ENCODE results near the gene IL24. TPM values are rescaled to one million over a fixed set of nuclear protein-coding genes. Genes with fewer than 3 reads are reported as not detected.

Gene IL24
- polyA plus RNA-seq, 6 donors from 2014 or later = 44.1 to 94.5 (median 57.5) TPM

DNA sequence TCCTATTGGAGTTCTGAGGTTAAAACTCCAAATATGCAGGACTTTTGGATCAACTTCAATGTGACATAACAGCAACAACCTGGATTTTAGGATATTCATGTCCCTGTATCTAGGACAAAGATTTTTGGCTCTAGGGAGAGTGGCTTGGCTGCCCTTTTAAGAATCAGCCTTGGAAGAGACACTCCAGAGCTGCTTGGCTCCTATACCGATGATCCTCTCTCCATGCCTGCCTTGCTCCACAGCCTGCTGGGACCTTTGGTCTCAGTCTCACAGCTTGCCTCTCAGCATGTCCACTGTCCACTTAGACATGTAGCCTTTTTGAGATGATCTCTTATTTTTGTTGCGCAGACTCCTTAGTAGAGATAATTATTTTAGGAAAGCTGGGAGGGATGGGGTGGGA is 29.0 kb downstream of the IL24 start:
- Mint-ChIP-seq H3K27ac (peak overlapping the region in 2 of 6 donors; percentile 57 to 98), H3K27me3 (no peaks in the 10 kb centered on the region), H3K4me3 (peak overlapping the region in 1 of 8 donors; percentile 39), H3K9me3 (no peaks in the 10 kb centered on the region), H3K4me1 (peaks cover 31 to 42% (median 31%) of the 10 kb centered on the region in 3 donors), H3K36me3 (no peaks in the 10 kb centered on the region)
- DNase-seq = no peak
- ATAC-seq (ENCODE audit: low read depth in 2 of 2) = no peak

DNA sequence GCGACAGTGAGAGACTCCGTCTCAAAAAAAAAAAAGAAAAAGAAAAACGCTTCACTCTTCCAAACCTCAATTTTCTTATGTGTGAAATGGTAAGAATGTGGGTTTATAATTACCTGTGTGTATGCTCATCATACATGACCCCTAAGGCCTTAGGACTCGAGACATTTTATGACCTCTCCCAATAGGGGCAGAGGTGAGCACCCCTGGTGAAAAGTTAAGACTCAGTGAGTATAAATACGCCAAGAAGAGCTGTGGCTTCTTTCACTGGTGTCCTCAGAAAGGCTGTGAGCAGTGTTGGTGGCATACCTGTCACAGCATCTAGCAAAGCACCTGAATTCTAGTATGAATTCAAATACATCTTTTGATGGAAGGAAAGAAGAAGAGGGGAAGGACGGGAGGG is 32.3 kb downstream of the IL24 start:
- DNase-seq = no peak
- Mint-ChIP-seq H3K4me1 (peaks cover 54 to 67% (median 54%) of the 10 kb centered on the region in 3 donors), H3K27ac (peak overlapping the region; percentile 97 to 100 (median 99))

DNA sequence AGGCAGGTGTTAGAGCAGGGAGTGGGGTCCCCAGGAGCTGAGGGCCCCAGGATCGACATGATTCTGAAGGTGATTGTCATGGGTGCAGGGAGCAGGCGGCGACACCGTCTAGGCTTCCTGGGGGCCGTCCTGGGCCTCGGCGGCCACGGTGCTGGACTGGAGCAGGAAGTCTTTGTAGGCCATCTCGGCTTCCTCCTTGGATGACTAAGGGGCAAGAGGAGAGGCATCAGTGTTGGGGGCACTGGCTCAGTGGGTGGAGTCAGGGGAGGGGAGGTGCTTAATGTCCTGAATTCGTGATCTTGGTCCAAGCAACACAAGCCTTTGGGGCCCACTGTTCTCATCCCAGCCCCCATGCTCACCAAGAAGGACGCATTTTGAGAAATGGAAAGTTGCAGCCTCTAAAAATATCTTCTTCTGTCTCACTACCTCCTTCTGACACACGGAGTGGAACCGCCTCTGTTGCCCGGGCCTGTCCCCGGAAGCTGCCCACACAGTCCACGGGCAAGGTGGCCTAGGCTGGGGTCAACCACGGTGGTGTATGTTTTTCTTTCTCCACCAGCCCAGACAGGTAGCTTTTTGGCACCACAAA is 33.1 kb downstream of the IL24 start:
- Mint-ChIP-seq H3K36me3 (no peaks in the 10 kb centered on the region), H3K27me3 (no peaks in the 10 kb centered on the region), H3K4me1 (peaks cover 58 to 67% (median 59%) of the 10 kb centered on the region in 3 donors), H3K27ac (peak overlapping the region; percentile 97 to 100 (median 99)), H3K4me3 (peak overlapping the region; percentile 61 to 93 (median 82)), H3K9me3 (no peaks in the 10 kb centered on the region)
- ATAC-seq (ENCODE audit: low read depth in 2 of 2) (peak; percentile 75 to 79), DNase-seq (peak; percentile 79)

More for the DNA sequence above, 32.3 kb downstream of the IL24 start:
- Mint-ChIP-seq H3K36me3 (no peaks in the 10 kb centered on the region), H3K9me3 (no peaks in the 10 kb centered on the region), H3K27me3 (no peaks in the 10 kb centered on the region), H3K4me3 (peak overlapping the region; percentile 61 to 93 (median 82))
- peak in 1 of 2 donors; percentile 8 for ATAC-seq (ENCODE audit: low read depth in 2 of 2)

DNA sequence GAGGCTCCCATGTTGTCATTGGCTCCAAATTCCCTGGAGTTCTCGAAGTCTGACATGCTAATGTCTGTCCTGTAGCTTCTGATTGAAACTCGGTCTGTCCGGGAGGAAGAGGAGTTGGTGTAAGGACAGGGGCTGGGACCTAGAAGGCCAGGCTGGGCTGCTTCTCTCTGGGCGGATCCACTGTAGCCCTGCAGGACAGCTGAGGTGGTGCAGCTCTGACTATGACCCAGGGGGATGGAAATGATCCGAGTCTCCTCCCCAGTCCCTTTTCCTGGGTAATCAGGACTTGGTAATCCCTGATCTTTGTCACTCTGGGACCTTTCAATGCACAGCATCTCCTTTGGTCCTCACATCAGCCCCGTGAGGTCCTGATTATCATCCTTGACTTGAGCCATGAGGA is 34.5 kb downstream of the IL24 start:
- H3K4me1 Mint-ChIP-seq = peaks cover 58 to 67% (median 62%) of the 10 kb centered on the region in 3 donors
- peak overlapping the region in 7 of 8 donors; percentile 15 to 93 (median 78) for H3K4me3 Mint-ChIP-seq
- peak overlapping the region; percentile 97 to 100 (median 99) for H3K27ac Mint-ChIP-seq
- H3K36me3 Mint-ChIP-seq = no peaks in the 10 kb centered on the region
- DNase-seq (no peak), ATAC-seq (ENCODE audit: low read depth in 2 of 2) (no peak)
- H3K27me3 Mint-ChIP-seq = no peaks in the 10 kb centered on the region
- H3K9me3 Mint-ChIP-seq = no peaks in the 10 kb centered on the region

DNA sequence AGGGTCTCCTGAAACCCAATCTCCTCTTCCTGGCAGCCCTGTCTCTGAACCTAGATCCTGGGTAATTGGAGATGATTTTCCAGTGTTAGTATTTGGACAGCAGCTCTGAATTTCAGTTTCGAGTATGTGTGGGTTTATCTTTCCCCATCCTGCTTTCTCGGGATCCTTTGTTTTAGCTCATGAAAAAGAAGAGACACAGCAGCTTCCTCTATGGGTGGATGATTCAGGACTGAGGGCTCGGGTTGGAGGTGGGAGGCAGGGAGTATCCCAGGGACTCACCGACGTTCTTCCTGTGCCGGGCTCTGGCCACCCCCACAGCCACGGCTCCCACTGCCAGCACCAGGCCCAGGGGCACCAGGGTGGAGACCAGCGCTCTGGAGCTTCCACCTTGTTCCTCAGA is 34.9 kb downstream of the IL24 start:
- Mint-ChIP-seq H3K27me3 (no peaks in the 10 kb centered on the region), H3K27ac (peak overlapping the region; percentile 97 to 100 (median 99)), H3K4me3 (peak overlapping the region in 6 of 8 donors; percentile 33 to 93 (median 80)), H3K4me1 (peaks cover 57 to 67% (median 62%) of the 10 kb centered on the region in 3 donors), H3K36me3 (no peaks in the 10 kb centered on the region), H3K9me3 (no peaks in the 10 kb centered on the region)
- ATAC-seq (ENCODE audit: low read depth in 2 of 2) (no peak), DNase-seq (no peak)

DNA sequence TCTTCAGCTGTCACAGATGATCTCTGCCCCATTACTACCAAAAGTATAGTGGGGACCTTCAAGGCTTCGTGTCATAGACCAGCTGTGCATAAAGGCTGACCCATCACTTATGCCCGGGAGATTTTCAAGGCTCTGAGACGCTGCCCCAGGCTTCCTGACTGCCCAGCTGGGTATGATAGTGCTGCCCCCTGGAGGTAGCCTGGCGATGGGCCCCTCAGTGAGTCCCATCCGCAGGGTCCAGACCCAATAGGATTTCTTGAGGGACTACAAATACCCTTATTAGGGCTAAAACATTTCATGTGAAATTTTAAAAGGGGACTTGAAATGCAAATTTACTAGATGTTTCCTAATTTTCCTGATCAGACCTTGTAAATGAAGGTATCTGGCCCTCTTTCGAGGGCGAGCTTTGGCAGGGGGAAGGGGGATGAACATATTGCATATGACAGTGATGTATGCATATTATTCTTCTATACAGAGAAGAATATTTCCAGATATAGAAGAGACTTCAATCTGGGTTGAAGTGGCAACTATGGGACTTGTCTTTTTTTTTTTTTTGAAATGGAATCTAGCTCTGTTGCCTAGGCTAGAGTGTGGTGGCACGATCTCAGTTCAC is 36.2 kb downstream of the IL24 start:
- Mint-ChIP-seq H3K27ac (peak overlapping the region in 5 of 6 donors; percentile 62 to 99 (median 98)), H3K36me3 (no peaks in the 10 kb centered on the region), H3K27me3 (no peaks in the 10 kb centered on the region), H3K9me3 (no peaks in the 10 kb centered on the region), H3K4me1 (peaks cover 47 to 54% (median 52%) of the 10 kb centered on the region in 3 donors), H3K4me3 (peak overlapping the region in 6 of 8 donors; percentile 41 to 84 (median 70))
- peak; percentile 49 to 50 for ATAC-seq (ENCODE audit: low read depth in 2 of 2)
- DNase-seq = peak; percentile 69

DNA sequence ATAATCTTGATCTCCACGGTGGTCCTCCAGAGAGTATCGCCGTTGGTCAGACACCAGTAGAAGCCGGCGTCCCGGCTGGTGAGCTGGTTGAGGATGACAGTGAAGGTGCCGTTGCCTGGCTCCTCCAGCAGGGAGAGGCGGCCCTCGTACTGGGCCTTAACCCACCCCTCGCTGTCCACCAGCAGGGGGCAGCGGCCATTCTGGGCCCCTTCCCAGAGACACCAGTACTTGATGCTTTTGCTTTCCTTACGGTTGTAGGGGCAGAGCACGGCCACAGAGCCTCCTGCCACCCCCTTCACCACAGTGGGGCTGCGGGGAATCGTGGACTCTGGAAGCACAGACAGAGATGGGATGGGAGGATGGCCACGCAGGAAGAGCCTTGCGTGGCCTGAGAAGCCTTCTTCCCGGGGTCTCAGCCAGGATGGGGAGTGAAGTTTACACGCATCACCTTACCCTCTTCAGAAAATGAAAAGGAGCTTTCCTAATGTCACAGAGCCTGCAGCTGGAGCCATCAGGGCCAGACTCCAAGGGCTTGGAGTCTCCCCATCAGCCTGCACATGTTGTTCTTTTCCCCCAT is 38.3 kb downstream of the IL24 start:
- no peaks in the 10 kb centered on the region for H3K27me3 Mint-ChIP-seq
- peak overlapping the region in 2 of 6 donors; percentile 60 to 67 for H3K27ac Mint-ChIP-seq
- peak overlapping the region in 1 of 8 donors; percentile 75 for H3K4me3 Mint-ChIP-seq
- H3K36me3 Mint-ChIP-seq = no peaks in the 10 kb centered on the region
- peak; percentile 52 for DNase-seq
- H3K9me3 Mint-ChIP-seq = no peaks in the 10 kb centered on the region
- peaks cover 33 to 38% (median 33%) of the 10 kb centered on the region in 3 donors for H3K4me1 Mint-ChIP-seq
- ATAC-seq (ENCODE audit: low read depth in 2 of 2) = peak; percentile 38 to 42

DNA sequence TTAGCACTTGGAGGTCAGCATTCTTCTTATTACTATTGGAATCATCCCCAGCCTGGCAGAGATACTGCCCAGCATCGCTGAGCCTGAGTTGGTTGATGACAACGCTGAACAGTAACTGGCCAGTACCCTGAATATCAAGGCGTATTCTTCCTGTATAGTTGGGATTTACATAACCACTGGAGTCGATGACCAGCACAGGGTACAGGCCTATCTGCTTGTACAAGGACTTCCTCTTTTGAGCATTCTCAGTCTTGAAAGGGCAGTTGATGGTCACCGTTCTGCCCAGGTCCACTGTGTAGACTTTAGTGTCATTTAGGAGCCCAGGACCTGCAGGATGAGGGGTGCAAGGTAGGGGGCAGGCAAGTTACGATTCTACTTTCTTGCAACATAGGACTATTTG is 40.2 kb downstream of the IL24 start:
- no peaks in the 10 kb centered on the region for H3K9me3 Mint-ChIP-seq
- no peaks in the 10 kb centered on the region for H3K36me3 Mint-ChIP-seq
- H3K4me3 Mint-ChIP-seq = no peak overlapping the region
- H3K27me3 Mint-ChIP-seq = no peaks in the 10 kb centered on the region
- ATAC-seq (ENCODE audit: low read depth in 2 of 2) (no peak), DNase-seq (no peak)
- peaks cover 14 to 20% (median 15%) of the 10 kb centered on the region in 3 donors for H3K4me1 Mint-ChIP-seq
- no peak overlapping the region for H3K27ac Mint-ChIP-seq

DNA sequence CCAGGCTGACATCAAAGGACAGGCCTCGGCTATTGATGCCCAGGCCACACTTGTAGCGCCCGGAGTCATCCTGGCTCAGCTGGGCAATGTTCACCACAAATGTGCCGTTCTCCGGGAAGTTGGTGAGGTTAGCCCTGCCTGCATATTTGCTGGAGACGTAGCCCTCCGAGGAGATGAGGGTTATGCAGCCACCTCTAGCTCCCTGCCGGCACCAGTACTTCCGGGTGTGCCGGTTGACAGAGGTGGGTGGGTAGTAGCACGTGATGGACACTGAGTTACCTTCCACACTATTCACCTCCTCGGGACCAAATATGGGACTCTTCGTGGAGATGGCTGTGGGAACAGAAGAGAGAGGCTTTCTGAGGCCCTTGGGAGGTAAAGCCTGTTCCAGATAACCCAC is 41.9 kb downstream of the IL24 start:
- peaks cover 2 to 8% (median 4%) of the 10 kb centered on the region in 3 donors for H3K4me1 Mint-ChIP-seq
- no peaks in the 10 kb centered on the region for H3K36me3 Mint-ChIP-seq
- no peak overlapping the region for H3K4me3 Mint-ChIP-seq
- H3K27me3 Mint-ChIP-seq = peaks cover 0 to 7% (median 5%) of the 10 kb centered on the region in 3 donors
- no peaks in the 10 kb centered on the region for H3K9me3 Mint-ChIP-seq
- ATAC-seq (ENCODE audit: low read depth in 2 of 2) = no peak
- no peak for DNase-seq
- no peak overlapping the region for H3K27ac Mint-ChIP-seq

DNA sequence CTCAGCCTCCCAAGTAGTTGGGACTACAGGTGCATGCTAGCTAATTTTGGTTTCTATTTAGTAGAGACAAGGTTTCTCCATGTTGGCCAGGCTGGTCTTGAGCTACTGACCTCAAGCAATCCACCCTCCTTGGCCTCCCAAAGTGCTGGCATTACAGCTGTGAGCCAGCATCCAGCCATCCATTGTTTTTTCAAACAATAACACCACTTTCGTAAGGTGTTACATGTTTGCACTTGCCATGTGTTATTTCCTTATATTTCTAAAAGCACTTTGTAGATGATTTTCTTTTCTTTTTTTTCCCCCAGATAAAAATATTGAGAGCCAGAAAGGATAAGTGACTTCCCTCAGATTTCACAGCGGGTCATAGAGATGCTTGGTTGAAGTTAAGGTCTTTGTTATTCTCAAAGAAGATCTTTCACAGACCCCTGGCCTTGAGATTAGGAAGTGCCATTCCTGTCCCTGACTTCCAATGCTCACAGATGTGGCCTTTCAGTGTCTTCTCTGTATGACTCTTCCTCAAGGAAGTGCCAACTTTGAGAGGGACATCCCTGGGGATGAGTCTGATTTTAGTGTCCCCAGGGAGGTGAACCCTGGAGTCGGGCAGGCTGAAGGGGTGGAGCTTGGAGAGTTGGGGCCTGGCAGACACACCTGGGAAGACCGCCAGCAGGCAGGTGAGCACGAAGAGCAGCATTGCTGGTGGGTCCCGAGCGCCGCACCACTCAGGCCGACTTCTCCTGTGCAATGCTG is 42.8 kb downstream of the IL24 start:
- DNase-seq = no peak
- Mint-ChIP-seq H3K27ac (no peak overlapping the region), H3K4me3 (no peak overlapping the region), H3K4me1 (peaks cover 2 to 6% (median 3%) of the 10 kb centered on the region in 3 donors), H3K36me3 (no peaks in the 10 kb centered on the region), H3K9me3 (no peaks in the 10 kb centered on the region), H3K27me3 (peaks cover 0 to 9% (median 7%) of the 10 kb centered on the region in 3 donors)
- ATAC-seq (ENCODE audit: low read depth in 2 of 2) = no peak

DNA sequence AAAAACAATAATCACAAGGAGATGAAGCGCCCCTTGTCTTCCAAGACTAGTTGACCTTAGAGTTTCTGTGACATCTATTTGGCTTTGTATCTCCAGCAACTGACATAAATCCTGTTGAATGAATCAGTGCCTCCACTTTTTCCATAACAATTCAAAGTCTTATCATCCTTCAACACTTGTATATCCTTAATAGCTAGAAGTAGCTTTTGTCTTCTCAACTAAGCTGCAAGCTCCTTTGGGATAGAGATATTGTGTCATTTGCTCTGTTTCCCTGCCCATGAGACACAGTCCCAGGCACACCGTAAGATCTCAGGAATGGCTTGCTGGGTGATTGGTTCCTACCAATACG is 43.3 kb downstream of the IL24 start:
- Mint-ChIP-seq H3K27me3 (peaks cover 0 to 14% (median 7%) of the 10 kb centered on the region in 3 donors), H3K9me3 (no peaks in the 10 kb centered on the region), H3K36me3 (no peaks in the 10 kb centered on the region), H3K4me3 (no peak overlapping the region), H3K4me1 (peaks cover 0 to 2% (median under 1%) of the 10 kb centered on the region in 3 donors), H3K27ac (no peak overlapping the region)
- ATAC-seq (ENCODE audit: low read depth in 2 of 2) = no peak
- no peak for DNase-seq

DNA sequence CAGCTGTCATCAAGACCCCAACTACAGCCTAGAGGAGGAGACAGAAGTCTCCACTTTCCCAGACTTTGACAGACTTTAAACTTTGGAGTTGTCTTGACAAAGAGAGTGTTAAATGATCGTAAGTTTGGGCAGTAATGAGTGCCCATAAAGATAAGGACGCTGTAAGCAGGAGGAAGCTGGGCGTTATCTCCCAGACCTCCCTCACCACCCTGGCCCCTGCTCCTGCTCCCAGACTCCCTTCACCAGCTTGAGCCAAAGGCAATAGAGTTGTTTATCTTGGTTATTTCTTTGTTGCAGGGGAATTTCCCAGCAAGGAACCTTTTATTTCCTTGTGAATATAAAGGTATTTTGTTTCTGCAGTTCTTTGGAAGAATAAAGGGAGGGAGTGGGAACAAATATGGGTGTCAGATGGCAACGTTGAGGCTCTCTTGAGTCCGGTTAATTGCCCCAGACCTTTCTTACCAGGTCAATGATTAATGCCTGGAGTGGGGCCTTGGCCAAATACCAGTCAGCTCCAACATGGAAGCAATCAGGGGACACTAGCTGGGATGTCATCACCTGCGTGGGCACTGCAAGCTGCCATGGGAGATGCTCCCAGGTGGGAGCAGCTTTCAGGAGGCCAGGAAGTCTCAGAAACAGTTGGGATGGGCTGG is 44.6 kb downstream of the IL24 start:
- Mint-ChIP-seq H3K4me1 (peaks cover 0 to 3% (median 2%) of the 10 kb centered on the region in 3 donors), H3K4me3 (no peak overlapping the region), H3K27me3 (peaks cover 8 to 26% (median 17%) of the 10 kb centered on the region in 3 donors), H3K27ac (peak overlapping the region in 1 of 6 donors; percentile 61), H3K9me3 (no peaks in the 10 kb centered on the region), H3K36me3 (no peaks in the 10 kb centered on the region)
- DNase-seq = no peak
- ATAC-seq (ENCODE audit: low read depth in 2 of 2) = no peak

DNA sequence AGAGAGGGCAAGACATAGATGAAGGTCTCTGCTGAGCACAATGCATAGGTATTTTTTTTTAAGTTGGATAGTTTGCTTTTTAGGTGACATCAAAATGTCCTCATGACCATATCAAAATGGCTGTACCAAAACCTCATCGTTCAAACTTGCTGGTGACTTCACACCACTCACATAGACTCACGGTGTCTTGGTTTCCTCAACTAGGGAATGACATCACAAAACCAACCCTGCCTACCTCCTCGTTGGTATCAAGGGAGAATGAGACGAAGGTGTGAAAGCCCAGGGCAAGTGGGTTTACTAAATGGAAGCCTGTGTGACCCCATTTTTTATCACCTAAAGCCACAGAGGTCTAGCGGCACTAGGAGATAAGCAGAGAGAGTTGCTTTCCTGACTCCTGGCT is 47.5 kb downstream of the IL24 start:
- peaks cover 7 to 10% (median 8%) of the 10 kb centered on the region in 3 donors for H3K4me1 Mint-ChIP-seq
- DNase-seq (no peak), ATAC-seq (ENCODE audit: low read depth in 2 of 2) (no peak)
- no peaks in the 10 kb centered on the region for H3K36me3 Mint-ChIP-seq
- peaks cover 0 to 2% (median 0%) of the 10 kb centered on the region in 7 donors for H3K9me3 Mint-ChIP-seq
- peaks cover 12 to 29% (median 20%) of the 10 kb centered on the region in 3 donors for H3K27me3 Mint-ChIP-seq
- no peak overlapping the region for H3K4me3 Mint-ChIP-seq
- no peak overlapping the region for H3K27ac Mint-ChIP-seq
